T-helper 2 cell treated with Interferon-gamma antibody and Interleukin-4, amounts not matched to agents 100 ng/mL and 5 ng/mL, for 36 hours (primary cell): ENCODE measurements around the gene FBXO47. TPM values are rescaled to one million over a fixed set of nuclear protein-coding genes. Genes with fewer than 3 reads are reported as not detected.

Experiments
- total RNA-seq: library from RNA; stranded (reverse); gene quantifications from 2 replicates; pipeline ENCODE4 v1.2.3, GENCODE V29; 2022

FBXO47 gene
- total RNA-seq, 1 donor from 2014 or later, result not detected

Other genes starting within 250 kb of the FBXO47 start
- gene CISD3, start 237.1 kb downstream of the FBXO47 start, total RNA-seq, result 47.0 and 47.5 TPM in 2 replicates
- gene PCGF2, start 219.1 kb downstream of the FBXO47 start, total RNA-seq, result 1.7 and 2.2 TPM in 2 replicates
- 277 and 284 TPM in 2 replicates for gene PSMB3, start 214.7 kb downstream of the FBXO47 start, total RNA-seq
- gene PIP4K2B, start 167.8 kb downstream of the FBXO47 start, total RNA-seq, result 40.6 and 41.4 TPM in 2 replicates
- gene CWC25, start 142.1 kb downstream of the FBXO47 start, total RNA-seq, result 29.8 and 32.8 TPM in 2 replicates
- 1,220 and 1,230 TPM in 2 replicates for gene RPL23, start 113.7 kb downstream of the FBXO47 start, total RNA-seq
- 166 and 169 TPM in 2 replicates for gene LASP1, start 97.3 kb downstream of the FBXO47 start, total RNA-seq
- gene PLXDC1, start 184.2 kb upstream of the FBXO47 start, total RNA-seq, result 0.80 and 0.98 TPM in 2 replicates
- not detected in 2 replicates for gene ARL5C, start 198.8 kb upstream of the FBXO47 start, total RNA-seq
- gene CACNB1, start 230.3 kb upstream of the FBXO47 start, total RNA-seq, result 19.0 and 19.2 TPM in 2 replicates
- 1,964 and 2,030 TPM in 2 replicates for gene RPL19, start 232.9 kb upstream of the FBXO47 start, total RNA-seq